ENCODE measurements around the gene CASQ2.

CASQ2 gene

DNA sequence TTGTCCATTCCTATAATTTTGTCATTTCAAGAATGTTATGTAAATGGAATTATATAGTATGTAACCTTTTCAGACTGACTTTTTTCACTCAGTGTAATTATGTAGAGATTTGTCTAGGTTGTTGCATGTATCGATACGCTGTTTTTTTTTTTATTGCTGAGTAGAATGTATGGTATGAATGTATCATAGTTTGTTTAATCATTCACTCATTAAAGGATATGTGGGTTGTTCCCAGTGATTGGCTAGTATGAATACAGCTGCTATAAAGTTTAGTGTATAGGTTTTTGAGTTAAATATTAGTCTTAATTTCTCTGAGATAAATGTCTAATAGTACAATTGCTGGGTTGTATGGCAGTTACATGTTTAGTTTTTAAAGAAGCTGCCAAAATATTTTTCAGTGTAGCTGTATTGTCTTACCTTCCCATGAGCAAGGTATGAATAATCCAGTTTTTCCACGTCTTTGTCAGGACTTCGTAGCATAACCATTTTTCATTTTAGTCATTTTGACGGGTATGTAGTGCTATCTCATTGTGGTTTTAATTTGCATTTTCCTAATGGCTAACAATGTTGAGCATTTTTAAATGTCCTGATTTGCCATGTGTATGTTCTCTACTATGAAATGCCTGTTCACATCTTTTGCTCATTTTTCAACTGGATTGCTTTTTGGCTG lies 22.4 kb downstream of the CASQ2 start:
- no peak overlapping the region for H3K9ac ChIP-seq (ENCODE audit: low read length)
- no peaks in the 10 kb centered on the region for H3F3A ChIP-seq (ENCODE audit: insufficient read depth, low read length)
- no peak for TF ChIP-seq EZH2phosphoT487 (IDR thresholded peaks at IDR 0.05; ENCODE audit: low read length)
- TF ChIP-seq, protein P1, sequence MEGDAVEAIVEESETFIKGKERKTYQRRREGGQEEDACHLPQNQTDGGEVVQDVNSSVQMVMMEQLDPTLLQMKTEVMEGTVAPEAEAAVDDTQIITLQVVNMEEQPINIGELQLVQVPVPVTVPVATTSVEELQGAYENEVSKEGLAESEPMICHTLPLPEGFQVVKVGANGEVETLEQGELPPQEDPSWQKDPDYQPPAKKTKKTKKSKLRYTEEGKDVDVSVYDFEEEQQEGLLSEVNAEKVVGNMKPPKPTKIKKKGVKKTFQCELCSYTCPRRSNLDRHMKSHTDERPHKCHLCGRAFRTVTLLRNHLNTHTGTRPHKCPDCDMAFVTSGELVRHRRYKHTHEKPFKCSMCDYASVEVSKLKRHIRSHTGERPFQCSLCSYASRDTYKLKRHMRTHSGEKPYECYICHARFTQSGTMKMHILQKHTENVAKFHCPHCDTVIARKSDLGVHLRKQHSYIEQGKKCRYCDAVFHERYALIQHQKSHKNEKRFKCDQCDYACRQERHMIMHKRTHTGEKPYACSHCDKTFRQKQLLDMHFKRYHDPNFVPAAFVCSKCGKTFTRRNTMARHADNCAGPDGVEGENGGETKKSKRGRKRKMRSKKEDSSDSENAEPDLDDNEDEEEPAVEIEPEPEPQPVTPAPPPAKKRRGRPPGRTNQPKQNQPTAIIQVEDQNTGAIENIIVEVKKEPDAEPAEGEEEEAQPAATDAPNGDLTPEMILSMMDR (IDR thresholded peaks at IDR 0.05; ENCODE audit: low read length): no peak
- TF ChIP-seq EZH2 (optimal IDR thresholded peaks at IDR 0.05; ENCODE audit: low read depth, low read length): no peak
- no peaks in the 10 kb centered on the region for H3K36me3 ChIP-seq (replicated peaks; ENCODE audit: insufficient read depth, low read length)
- H3K27me3 ChIP-seq (replicated peaks; ENCODE audit: insufficient read depth, low read length): no peaks in the 10 kb centered on the region
- no peaks in the 10 kb centered on the region for H3K4me1 ChIP-seq (ENCODE audit: low read length)
- H3K79me2 ChIP-seq (ENCODE audit: low read length): no peaks in the 10 kb centered on the region
- H3K9me2 ChIP-seq (replicated peaks; ENCODE audit: insufficient read depth, low read length): no peaks in the 10 kb centered on the region
- no peak overlapping the region for H3K4me3 ChIP-seq (ENCODE audit: low read length)
- no peak overlapping the region for H3K4me2 ChIP-seq (ENCODE audit: low read depth, low read length)
- no peaks in the 10 kb centered on the region for H3K9me3 ChIP-seq (replicated peaks; ENCODE audit: insufficient read depth, low read length)
- no peak overlapping the region for H3K27ac ChIP-seq (ENCODE audit: low read length)
- no peak overlapping the region for H2AFZ ChIP-seq (ENCODE audit: low read length)
- DNase-seq: no peak
- no peaks in the 10 kb centered on the region for H4K20me1 ChIP-seq (ENCODE audit: insufficient read depth, low read length)

DNA sequence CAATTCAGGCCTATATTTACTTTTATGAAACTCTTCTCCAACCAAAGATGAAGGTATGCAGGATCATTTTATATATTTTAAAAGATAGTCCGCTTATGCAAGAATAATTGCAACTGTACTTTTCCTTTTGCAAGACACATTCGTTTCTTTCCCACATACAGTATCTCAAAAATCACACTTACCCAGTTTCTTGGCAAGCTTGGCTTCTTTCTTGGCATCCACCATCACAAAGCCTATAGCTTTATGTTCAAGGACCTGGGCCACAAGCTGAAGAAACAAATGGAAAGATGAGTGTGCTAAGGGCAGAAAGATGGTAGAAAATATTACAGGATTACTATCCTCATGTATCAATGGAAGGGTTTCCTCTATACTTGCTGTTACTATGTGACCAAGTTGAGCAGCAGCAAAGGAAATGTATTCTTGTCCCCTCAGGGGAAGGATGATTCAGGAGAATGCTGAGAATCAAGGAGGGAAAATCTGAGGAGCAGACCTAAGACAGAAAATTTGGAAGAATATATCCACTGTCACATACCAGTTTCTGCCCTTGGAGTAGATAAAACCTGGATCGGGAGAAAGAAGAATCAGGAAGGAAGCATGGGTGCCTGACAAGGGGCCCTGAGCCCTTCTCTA lies 23.8 kb downstream of the CASQ2 start:
- no peaks in the 10 kb centered on the region for H3K36me3 ChIP-seq (replicated peaks; ENCODE audit: insufficient read depth, low read length)

DNA sequence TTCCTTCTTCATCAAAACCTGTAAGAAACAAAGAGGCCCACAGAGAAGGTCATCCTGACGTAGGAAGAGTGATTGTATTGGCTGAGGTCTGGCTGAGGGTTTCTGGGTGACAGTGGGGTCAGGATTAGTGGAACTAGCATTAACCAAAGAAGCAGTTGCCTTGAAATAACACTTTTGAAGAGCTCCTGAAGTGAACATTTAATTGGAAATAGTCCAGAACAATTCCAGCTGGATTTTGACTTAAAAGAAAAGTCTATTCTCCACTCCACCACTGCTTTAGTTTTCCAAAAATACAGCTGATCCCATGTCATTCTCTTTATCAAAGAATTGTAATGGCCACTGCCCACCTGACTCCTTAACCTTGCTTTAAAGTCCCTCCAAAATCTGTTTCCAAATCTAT lies 27.7 kb downstream of the CASQ2 start:
- Histone ChIP-seq H3K27ac (ENCODE audit: low read length) (no peak overlapping the region), H3K4me2 (ENCODE audit: low read depth, low read length) (no peak overlapping the region), H2AFZ (ENCODE audit: low read length) (no peak overlapping the region), H3K4me3 (ENCODE audit: low read length) (no peak overlapping the region), H3K9me3 (replicated peaks; ENCODE audit: insufficient read depth, low read length) (no peaks in the 10 kb centered on the region), H3K27me3 (replicated peaks; ENCODE audit: insufficient read depth, low read length) (no peaks in the 10 kb centered on the region), H3K79me2 (ENCODE audit: low read length) (no peaks in the 10 kb centered on the region), H3K9ac (ENCODE audit: low read length) (no peak overlapping the region), H4K20me1 (ENCODE audit: insufficient read depth, low read length) (no peaks in the 10 kb centered on the region), H3F3A (ENCODE audit: insufficient read depth, low read length) (no peaks in the 10 kb centered on the region), H3K36me3 (replicated peaks; ENCODE audit: insufficient read depth, low read length) (no peaks in the 10 kb centered on the region), H3K4me1 (ENCODE audit: low read length) (no peaks in the 10 kb centered on the region), H3K9me2 (replicated peaks; ENCODE audit: insufficient read depth, low read length) (no peaks in the 10 kb centered on the region)
- TF ChIP-seq, protein P1 (IDR thresholded peaks at IDR 0.05; ENCODE audit: low read length): no peak
- TF ChIP-seq EZH2 (optimal IDR thresholded peaks at IDR 0.05; ENCODE audit: low read depth, low read length): no peak
- no peak for TF ChIP-seq EZH2phosphoT487 (IDR thresholded peaks at IDR 0.05; ENCODE audit: low read length)
- DNase-seq: no peak

More for the DNA sequence above, 23.8 kb downstream of the CASQ2 start:
- Histone ChIP-seq H3K4me1 (ENCODE audit: low read length) (no peaks in the 10 kb centered on the region), H3K79me2 (ENCODE audit: low read length) (no peaks in the 10 kb centered on the region), H3K9ac (ENCODE audit: low read length) (no peak overlapping the region), H3K9me3 (replicated peaks; ENCODE audit: insufficient read depth, low read length) (no peaks in the 10 kb centered on the region), H4K20me1 (ENCODE audit: insufficient read depth, low read length) (no peaks in the 10 kb centered on the region), H3K4me3 (ENCODE audit: low read length) (no peak overlapping the region), H3F3A (ENCODE audit: insufficient read depth, low read length) (no peaks in the 10 kb centered on the region), H3K27ac (ENCODE audit: low read length) (no peak overlapping the region), H3K27me3 (replicated peaks; ENCODE audit: insufficient read depth, low read length) (no peaks in the 10 kb centered on the region), H3K4me2 (ENCODE audit: low read depth, low read length) (no peak overlapping the region), H2AFZ (ENCODE audit: low read length) (no peak overlapping the region), H3K9me2 (replicated peaks; ENCODE audit: insufficient read depth, low read length) (no peaks in the 10 kb centered on the region)
- TF ChIP-seq, protein P1 (IDR thresholded peaks at IDR 0.05; ENCODE audit: low read length): no peak
- TF ChIP-seq EZH2 (optimal IDR thresholded peaks at IDR 0.05; ENCODE audit: low read depth, low read length) (no peak), EZH2phosphoT487 (IDR thresholded peaks at IDR 0.05; ENCODE audit: low read length) (no peak)
- no peak for DNase-seq

All from MM.1S (cell line).